Left renal cortex interstitium (tissue), 4 donors: ENCODE data around the gene DGCR2. TPM values are rescaled to one million over a fixed set of nuclear protein-coding genes. Genes with fewer than 3 reads are reported as not detected.
"Not testable (repeated sequence)": the region's sequence is repeated elsewhere in the genome, so short reads cannot be mapped to it uniquely, and the experiment has no call there.

Experiments used
- DNase-seq, 4 donors: peaks; one replicate each; pipeline ENCODE4 v3.0.0-alpha.2; 2013; ENCODE audit warnings: low read depth in 4 of 4, low spot score in 2 of 4, missing footprints in 1 of 4
- polyA plus RNA-seq, 4 donors: library from polyadenylated mRNA; unstranded; fragments of 120-200 nt; gene quantifications; one replicate each; pipeline ENCODE4 v1.2.1, GENCODE V29; 2013; ENCODE audit not compliant: insufficient read length in 4 of 4

DGCR2 gene
- polyA plus RNA-seq, 4 donors: 70.7 to 96.4 (median 79.8) TPM

DNA sequence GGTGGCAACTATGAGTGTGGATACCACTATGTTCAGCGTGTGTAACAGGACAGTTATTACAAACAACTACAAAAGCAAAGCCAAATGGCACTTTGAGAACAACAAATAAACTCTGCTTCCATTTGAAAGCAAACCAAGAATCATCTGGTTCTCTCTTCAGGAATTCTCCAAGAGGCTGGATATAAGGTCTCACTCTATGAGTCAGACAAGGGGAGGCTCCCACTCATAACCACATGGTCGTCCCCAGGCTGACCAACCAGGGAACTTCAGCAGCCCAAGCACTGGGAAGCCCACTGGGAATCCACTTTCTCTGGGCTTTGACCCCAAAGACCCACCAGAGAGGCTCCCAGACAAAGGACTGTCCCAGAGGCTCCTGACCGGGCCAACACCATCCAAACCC is 35.3 kb downstream of the DGCR2 start:
- no peak for DNase-seq

DNA sequence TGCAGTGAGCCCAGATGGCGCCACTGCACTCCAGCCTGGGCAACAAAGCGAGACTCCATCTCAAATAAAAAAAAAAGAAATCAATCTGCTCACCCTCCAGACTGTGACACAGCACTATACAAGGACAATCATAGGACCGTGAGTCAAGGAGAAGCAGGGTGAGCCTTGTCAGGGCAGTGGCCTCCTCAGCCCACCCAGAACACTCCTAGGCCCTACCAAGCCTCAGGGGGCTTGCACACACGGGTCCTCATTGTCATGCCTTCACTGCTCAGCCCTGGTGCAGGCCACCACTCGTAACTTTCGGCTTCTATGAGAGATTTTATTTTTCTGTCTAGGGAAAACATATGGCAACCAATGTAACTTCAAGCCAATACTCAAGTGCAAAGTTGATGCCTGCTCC is 35.8 kb downstream of the DGCR2 start:
- DNase-seq: no peak

DNA sequence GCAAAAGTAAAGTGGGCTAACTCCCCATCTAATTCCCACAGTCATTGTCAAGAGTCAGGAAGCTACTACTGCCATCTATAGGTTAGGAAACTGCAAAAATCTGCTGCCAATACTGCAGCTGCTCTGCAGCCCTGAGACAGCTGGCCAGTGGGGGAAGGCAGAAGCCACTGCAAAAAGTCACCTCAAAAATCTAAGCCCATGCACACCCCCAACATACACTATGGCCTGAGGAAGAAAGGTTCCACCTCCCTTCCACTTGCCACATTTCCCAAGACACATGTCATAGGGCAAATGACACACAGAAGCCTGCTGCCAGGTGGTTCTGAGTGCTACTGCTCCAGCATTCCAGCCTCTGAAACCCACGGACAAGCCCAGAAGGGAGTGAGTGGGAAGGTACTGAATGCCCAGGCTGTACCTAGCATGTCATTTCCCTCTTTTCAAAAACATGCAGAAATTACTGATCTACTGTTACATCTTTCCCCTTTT is 36.9 kb downstream of the DGCR2 start:
- DNase-seq: no peak

DNA sequence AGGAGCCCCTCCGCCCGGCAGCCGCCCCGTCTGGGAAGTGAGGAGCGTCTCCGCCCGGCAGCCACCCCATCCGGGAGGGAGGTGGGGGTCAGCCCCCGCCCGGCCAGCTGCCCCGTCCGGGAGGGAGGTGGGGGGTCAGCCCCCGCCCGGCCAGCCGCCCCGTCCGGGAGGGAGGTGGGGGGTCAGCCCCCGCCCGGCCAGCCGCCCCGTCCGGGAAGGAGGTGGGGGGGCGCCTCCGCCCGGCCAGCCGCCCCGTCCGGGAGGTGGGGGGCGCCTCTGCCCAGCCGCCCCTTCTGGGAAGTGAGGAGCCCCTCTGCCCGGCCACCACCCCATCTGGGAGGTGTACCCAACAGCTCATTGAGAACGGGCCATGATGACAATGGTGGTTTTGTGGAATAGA is 37.6 kb downstream of the DGCR2 start:
- DNase-seq: not testable (repeated sequence)

DNA sequence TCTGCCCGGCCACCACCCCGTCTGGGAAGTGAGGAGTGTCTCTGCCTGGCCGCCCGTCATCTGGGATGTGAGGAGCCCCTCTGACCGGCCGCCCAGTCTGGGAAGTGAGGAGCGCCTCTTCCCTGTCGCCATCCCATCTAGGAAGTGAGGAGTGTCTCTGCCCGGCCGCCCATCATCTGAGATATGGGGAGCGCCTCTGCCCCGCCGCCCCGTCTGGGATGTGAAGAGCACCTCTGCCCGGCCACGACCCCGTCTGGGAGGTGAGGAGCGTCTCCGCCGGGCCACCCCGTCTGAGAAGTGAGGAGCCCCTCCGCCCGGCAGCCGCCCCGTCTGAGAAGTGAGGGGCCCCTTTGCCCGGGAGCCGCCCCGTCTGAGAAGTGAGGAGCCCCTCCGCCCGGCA is 38.1 kb downstream of the DGCR2 start:
- DNase-seq: not testable (repeated sequence)

DNA sequence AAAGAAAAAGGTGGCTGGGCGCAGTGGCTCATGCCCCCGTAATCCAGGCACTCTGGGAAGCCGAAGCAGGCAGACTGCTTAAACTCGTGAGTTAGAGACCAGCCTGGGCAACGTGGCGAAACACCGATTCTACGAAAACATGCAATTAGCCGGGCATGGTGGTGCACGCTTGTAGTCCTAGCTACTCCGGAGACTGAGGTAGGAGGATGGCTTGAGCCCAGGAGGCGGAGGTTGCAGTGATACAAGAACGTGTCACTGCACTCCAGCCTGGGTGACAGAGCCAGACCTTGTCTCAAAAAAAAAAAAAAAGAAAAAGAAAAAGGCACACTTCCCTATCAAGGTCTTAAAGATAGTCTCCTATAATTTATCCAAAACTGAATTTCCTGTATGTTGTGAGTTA is 39.4 kb downstream of the DGCR2 start:
- no peak for DNase-seq

DNA sequence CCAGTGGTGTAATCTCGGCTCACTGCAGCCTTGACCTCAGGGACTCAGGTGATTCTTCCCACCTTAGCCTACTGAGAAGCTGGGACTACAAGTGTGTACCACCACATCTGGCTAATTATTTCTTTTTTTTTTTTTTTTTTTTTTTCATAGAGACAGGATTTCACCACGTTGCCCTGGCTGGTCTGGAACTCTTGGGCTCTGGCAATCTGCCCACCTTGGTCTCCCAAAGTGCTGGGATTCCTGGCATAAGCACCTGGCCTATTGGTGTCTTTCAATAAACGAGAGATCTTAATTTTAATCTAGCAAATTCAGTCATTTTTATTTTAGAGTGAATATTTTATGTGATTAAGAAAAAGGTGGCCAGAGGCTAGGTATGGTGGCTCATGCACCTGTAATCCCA is 40.1 kb downstream of the DGCR2 start:
- DNase-seq: no peak

DNA sequence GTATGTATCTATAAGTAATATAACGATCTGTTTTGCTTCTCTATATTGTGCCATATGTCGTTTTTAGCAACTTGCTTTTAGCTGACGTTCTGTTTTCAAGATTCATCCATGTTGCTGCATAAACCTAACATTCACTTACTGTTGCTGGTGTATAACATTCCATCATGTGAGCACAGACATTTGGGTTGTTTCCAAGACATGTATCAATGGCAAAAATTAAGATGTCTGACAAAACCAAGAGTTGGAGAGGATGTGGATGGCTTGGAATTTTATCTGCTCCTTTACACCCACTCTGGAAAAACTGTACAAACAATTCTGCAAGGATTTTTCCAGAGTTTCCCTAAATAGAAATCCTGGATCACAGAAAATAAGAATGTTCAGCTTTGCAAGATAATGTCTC is 40.9 kb downstream of the DGCR2 start:
- DNase-seq: no peak

DNA sequence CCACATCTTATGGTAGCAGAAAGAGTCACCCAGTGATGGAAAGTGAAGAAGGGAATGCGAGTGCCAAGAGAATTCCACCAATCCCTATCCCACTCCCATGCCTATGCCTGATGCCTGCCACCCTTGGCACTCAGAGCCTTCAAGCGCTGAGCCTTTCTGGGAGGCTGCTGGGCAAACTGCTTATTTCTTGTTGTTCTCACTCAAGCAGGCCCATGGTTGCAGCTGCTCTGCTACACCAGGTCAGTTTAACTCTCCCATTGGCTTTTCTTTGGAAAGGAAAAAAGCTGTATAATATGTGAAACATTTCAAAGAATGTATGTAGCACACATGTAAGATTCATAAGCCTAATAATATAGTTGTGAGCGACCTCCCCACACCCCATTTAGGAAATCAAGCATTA is 41.4 kb downstream of the DGCR2 start:
- DNase-seq: no peak

DNA sequence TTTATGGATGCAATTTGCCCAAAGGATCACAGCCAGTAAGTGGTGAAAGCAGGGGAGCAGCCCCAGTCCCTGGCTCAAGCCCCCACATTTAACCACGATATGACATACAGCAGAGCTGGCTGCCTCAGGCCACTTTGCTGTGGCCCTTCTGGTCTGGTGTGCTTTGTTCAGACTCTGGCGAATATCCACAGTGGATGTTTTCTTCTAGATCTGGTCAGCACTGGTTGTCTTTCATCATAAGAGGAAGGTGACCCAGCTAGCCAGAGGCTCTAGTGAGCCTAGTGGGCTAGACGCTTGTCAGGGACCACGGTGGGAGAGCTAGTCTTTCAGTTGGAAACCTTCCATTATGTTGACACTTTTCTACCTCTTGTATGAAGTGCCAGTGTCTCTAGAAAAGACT is 42.5 kb downstream of the DGCR2 start:
- DNase-seq: no peak

DNA sequence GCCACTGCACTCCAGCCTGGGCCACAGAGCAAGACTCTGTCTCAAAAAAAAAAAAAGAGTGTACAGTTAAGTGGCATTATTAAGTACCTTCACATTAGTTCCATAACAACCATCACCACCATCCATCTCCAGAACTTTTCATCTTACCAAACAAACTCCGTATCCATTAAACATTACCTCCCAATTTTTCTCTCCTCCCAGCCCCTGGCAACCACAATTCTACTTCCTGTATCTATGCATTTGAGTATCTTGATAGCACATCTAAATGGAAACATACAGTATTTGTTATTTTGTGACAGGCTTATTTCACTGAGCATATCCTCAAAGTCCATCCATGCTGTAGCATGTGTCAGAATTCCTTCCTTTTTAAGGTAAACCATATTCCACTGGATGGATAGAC is 46.8 kb downstream of the DGCR2 start:
- no peak for DNase-seq

DNA sequence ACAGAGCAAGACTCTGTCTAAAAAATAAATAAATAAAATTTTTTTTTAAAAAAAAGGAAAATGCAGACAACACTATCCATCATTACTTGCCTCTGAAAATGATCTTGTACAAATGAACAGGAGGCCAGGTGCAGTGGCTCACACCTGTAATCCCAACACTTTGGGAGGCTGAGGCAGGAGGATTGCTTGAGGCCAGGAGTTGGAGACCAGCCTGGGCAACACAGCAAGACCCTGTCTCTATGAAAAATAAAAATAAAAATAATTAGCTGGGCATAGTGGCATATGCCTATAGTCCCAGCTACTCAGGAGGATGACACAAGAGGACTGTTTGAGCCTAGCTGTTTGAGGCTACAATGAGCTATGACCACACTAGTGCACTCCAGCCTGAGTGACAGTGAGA is 49.4 kb downstream of the DGCR2 start:
- not testable (repeated sequence) for DNase-seq

DNA sequence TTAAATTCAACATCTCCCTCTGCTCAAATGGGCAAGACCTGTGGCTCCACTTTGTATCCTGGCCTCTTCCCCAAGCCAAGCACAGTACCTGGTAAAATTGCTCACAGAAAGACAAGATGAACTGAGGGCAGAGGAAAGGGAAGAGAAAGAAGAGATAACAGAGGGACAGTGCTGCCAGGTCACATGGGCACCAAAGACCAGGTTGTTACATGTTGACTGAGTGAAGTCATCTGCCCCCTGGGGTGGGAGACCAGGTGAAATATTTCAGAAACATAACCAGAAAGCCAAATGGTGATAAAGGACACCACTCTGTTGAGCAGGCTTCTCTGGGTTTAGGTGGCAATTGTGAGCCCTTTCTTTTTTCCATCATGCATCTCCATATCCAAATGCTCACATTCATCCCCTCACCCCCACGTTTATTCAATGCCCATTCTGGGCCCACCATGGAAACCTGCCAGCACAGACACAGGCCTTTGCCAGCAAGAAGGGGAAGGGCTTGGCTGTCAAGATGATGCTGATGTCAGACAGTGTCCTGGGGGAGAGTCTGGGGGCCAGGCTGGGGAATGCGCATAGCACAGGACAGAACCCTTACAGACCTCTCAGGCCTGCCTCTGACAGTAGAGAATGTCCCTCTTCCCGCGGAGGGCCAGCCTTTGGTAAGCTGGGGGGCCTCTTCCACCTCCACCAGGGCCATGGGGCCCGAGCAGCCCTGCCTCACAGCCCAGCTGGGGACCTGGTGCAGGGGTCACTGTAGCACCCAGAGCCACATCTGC is 51.6 kb downstream of the DGCR2 start:
- DNase-seq: no peak

DNA sequence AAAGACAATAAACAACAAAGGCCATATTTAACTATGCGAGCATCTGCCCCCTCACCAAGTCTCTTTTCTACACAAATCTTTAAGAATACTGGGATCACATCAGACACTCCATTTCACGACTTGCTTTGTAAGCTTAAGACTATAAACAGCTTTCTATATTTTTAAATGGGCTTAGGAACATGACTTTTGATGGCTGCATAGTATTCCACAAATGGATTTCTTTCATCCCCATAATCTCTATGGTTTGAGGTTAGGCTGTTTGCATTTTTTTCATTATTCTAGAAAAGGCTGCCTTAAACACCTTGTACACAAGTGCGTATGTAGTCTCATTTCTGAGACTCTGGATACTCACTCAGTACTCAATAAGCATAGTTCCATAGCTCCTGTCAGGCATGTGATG is 52.8 kb downstream of the DGCR2 start:
- DNase-seq: no peak

DNA sequence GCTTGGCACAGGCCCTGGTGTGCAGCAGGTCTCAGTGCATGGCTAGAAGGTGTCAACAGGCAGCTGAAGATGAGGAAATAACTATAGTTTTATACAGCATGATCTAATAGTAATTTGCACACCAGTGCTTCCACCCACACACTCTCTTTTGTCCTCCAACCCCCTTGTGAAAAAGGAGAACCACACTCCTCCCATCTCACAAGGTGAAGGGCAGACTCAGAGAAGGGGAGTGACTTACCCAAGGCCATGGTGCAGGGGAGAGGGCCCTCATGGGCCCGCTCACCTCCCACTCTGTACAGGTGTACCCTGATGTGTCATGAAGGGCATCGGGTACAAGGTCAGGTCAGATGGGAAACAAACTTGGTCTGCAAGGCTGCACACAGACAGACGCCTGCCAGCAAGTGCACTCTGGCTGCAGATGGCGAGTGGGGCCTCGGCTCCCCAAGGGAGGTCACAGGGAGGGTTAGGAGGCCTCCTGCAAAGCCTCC is 53.4 kb downstream of the DGCR2 start:
- no peak for DNase-seq

DNA sequence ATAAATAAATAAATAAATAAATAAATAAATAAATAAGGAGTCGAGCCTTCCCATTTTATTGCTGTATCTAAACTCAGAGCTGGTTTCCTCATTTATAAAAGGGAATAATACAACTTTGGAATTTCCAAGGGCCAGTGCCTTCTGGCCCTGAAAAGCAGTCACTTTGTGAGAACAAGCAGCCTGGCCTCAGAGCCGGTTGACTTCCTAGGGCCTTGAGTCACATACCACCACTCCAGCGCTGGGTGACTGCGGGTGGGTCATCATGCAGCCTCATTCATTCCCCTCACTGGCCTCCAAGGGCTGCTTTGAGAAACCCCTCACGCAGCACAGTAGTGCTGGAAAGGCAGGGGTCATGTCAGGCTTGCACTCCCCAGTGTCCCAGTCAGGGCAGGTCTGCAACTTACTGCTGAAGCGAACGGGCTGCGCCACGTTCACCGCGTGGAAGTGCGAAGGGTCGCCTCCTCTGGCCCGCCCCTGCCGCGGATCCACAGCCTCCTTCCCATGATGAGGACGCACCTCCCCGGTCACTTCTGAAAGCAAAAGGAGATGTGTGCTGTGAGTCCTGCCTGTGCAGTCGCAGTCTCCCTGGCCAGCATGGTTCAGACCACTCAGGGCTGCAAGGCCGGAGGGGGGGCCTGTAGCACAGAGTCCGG is 54.4 kb downstream of the DGCR2 start:
- DNase-seq: no peak

DNA sequence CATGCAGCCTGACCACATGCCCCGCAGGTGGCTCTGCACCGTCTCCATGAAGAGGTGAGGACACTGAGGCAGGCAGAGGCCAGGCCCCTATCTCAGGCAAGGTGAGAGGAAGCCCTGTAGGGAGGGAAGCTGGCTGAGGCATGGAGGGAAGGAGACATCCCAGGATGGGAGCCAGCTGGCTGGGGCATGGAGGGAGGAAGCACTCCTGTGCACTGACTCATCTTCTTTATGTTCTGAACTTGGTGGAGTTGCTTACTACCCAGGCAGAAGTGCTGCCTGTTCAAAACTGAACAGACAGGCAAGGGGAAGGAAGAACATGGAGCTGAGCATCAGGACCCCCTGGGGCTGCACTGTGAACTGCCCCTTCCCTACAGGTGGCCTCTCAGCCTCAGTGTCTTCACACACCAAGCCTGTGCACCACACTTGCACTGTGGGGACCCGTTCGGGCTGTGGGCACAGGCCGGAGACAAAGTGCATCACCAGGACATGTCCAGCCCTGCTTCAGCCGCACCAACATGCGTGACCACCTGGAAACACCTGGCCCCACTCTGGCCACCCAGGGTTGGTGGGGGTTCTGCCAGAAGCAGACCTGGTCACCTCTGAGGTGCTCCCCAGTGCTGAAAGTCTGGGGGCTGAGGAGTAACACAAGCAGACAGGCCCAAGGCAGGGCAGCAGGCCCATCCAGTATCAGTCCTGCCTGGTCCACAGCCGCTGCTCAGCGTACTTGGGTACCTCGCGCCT is 55.5 kb downstream of the DGCR2 start:
- no peak for DNase-seq

DNA sequence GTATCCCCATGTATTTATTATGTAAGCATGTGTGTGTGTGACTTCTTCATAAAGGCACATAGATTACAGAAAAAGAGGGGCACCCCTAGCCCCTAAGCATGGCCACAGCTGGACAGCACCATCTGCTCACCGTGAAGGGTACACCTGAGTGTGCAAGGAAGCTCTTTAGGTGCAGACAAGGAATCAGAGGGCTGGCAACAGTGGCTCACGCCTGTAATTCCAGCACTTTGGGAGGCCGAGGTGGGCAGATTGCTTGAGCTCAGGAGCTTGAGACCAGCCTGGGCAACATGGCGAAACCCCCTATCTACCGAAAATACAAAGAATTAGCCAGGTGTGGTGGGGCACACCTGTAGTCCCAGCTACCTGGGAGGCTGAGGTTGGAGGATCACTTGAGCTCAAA is 56.3 kb downstream of the DGCR2 start:
- DNase-seq: no peak

DNA sequence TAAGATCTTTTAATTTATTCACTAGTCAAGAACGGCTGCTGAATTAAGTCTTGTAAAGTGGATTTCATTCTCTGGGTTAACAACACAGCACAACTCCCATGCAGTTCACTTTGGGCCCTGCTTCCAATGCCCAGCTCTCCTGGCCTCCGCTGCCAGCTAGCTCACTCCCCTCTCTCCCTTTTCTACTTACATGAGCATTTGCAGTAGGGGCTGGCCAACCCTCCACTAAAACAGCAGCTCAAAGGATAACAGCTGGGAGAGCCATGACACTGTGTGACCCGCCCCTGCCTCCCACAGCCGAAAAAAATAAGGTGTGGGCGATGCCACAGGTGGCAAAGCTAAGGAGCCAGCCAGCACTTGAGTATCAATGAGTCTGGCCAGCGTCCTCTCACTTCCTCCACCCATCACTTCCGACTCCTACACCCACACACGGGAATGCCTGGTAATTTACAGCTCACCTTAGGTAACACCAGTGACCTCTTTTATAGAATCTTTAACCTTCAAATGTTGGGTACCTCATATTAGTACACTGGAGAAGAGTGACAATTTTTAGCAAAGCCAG is 56.8 kb downstream of the DGCR2 start:
- no peak for DNase-seq

DNA sequence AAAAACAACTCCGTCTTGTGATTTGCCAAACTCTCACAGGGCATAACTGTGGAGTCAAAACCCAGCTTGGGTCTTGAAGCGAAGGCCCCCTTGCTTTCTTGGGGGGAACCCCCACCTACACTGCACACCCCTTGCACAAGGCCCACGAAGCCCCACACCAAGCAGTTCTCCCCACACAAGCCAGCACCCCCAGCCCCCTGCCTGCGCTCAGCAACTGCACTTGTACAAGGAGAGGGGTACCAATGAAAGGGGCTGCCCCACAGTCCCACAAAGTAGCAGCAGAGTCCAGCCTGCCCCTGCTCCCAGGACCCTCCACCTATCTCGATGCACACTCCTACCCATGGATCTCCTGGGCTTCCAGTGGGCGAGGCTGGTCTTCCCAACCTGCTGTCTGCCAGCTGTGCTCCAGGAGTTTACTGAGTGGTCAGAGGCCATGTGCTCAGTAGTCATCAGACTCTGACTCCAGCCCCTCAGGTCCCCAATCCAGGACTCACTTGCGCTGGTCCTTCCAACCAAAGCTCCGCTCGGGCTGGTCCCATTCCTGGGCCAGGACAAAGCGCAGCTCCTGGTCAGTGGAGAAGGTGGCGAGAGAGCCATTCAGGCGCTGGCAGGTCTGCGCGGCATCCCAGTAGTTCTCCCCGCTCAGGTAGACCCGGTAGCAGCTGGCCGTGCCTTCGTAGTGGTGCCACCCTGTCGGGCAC is 57.7 kb downstream of the DGCR2 start:
- DNase-seq: no peak
